NCI-H1436 (cell line): Measurements from ENCODE around the gene ZNF302.

ENCODE experiments used
- DNase-seq: peaks from one replicate; lab custom pipeline; 2025; lab: John Stamatoyannopoulos, UW

The ZNF302 gene

GRCh38 chr19:34732612-34733211 lies 55.2 kb downstream of the ZNF302 start:
- no peak for DNase-seq

- DNase-seq = no peak
Observed at GRCh38 chr19:34733266-34733745, 55.8 kb downstream of the ZNF302 start.

DNA sequence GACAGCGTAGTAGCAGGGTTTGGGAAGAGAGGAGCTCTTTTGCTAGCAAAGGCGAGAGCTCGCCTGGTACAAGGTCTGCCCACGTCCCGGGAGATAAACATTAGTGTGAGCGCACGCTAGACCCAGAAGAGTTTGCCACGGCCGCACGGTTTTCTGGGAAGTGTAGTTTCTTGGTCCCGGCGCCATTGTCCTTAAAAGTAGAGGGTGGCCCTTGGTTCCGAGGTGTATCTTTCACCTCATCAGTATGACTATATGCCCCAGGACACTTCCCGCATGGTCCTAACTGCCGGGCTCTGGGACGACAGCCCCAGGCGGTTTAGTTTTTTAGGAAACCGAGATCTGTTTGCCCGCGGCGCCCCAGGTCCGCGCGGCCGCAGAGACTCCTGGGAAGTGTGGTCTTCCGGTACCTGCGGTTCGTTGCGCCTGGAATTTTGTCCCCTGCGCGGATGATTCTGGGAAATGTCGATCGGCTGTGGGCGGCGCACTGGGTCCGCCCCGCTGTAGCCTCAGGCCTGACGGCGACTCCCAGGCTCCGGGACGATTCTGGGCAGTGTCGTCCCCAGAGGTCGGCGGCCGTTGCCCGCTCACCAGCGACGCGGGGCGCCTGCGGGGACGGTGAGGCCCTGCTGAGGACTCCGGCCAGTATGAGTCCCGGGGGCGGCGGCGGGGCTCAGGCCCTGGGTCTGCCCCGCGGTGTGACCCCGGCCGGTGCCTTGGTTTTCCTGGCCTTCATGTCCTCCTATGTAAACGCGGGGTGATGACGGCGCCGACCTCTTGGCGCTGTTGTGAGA lies 56.5 kb downstream of the ZNF302 start, which contains the start of gene ZNF181:
ZNF181 (plus strand) TSS at position 498 of the 791 bp plus-strand sequence. CDS start 795 bp downstream, outside the sequence.
- DNase-seq = peak; percentile 62

GRCh38 chr19:34734537-34735103 lies 57.1 kb downstream of the ZNF302 start:
- DNase-seq = no peak
